CD14-positive monocyte (primary cell): ENCODE measurements around the gene MED13L. TPM values are rescaled to one million over a fixed set of nuclear protein-coding genes. Genes with fewer than 3 reads are reported as not detected.

ENCODE experiments used
- DNase-seq, 3 donors: peaks; one replicate each; pipeline ENCODE4 v3.0.0-alpha.2; 2011 to 2022
- H2AFZ ChIP-seq: 2 replicates; pipeline ENCODE4 v1.6.0; 2012; ENCODE audit warnings: mild to moderate bottlenecking, low read depth, low read length, inconsistent platforms; ENCODE audit not compliant: insufficient read depth, poor library complexity, severe bottlenecking
- H3K27ac ChIP-seq, 2 donors: 1 replicate in 1 of 2; 2 replicates in 1 of 2; pipeline ENCODE4 v1.5.1; 2012 to 2013; ENCODE audit warnings: low read length in 2 of 2, control low read depth in 1 of 2, inconsistent platforms in 1 of 2, low read depth in 1 of 2, mild to moderate bottlenecking in 1 of 2
- H3K27me3 ChIP-seq, 2 donors: one replicate each; pipeline versions ENCODE4 v1.6.0 to v1.6.1; 2011 to 2013; ENCODE audit warnings: low read length in 2 of 2; ENCODE audit not compliant: control insufficient read depth in 2 of 2, insufficient read depth in 2 of 2
- H3K36me3 ChIP-seq, 2 donors: replicated peaks in 1 of 2; 1 replicate in 1 of 2; 2 replicates in 1 of 2; pipeline versions ENCODE4 v1.5.1 to v1.6.1; 2012 to 2013; ENCODE audit warnings: low read length in 2 of 2, control low read depth in 1 of 2, inconsistent platforms in 1 of 2, mild to moderate bottlenecking in 1 of 2; ENCODE audit not compliant: insufficient read depth in 2 of 2, control insufficient read depth in 1 of 2
- H3K4me1 ChIP-seq, 2 donors: 1 replicate in 1 of 2; 2 replicates in 1 of 2; pipeline versions ENCODE4 v1.5.1 to v1.6.1; 2012 to 2013; ENCODE audit warnings: low read length in 2 of 2, control low read depth in 1 of 2, inconsistent platforms in 1 of 2, mild to moderate bottlenecking in 1 of 2, moderate library complexity in 1 of 2; ENCODE audit not compliant: insufficient read depth in 2 of 2, control insufficient read depth in 1 of 2
- H3K4me2 ChIP-seq: replicated peaks from 2 replicates; pipeline ENCODE3; 2012; ENCODE audit warnings: low read length, moderate library complexity, mild to moderate bottlenecking; ENCODE audit not compliant: poor library complexity, severe bottlenecking; ENCODE audit errors: extremely low read depth
- H3K4me3 ChIP-seq, 3 experiments: fragments of 200-600 bp in 1 of 3; sonication (generic) in 1 of 3; replicated peaks in 1 of 3; 1 replicate in 2 of 3; 2 replicates in 1 of 3; pipeline ENCODE4 v1.5.1; 2011 to 2013; ENCODE audit warnings: low read length in 3 of 3, mild to moderate bottlenecking in 3 of 3, control low read depth in 2 of 3, low read depth in 2 of 3, inconsistent platforms in 1 of 3, moderate library complexity in 1 of 3
- H3K79me2 ChIP-seq: 2 replicates; pipeline ENCODE4 v1.6.0; 2012; ENCODE audit warnings: mild to moderate bottlenecking, control low read depth, inconsistent platforms, low read length, moderate library complexity; ENCODE audit not compliant: insufficient read depth
- H3K9ac ChIP-seq: 2 replicates; pipeline ENCODE4 v1.6.0; 2017; ENCODE audit warnings: low read length, mild to moderate bottlenecking; ENCODE audit not compliant: insufficient read depth, poor library complexity, severe bottlenecking
- H3K9me3 ChIP-seq, 2 donors: replicated peaks in 1 of 2; 1 replicate in 1 of 2; 2 replicates in 1 of 2; pipeline versions ENCODE4 v1.5.1 to v1.6.1; 2012 to 2013; ENCODE audit warnings: low read length in 2 of 2, control low read depth in 1 of 2; ENCODE audit not compliant: control insufficient read depth in 1 of 2, insufficient read depth in 1 of 2
- H4K20me1 ChIP-seq: 2 replicates; pipeline ENCODE4 v1.6.0; 2012; ENCODE audit warnings: mild to moderate bottlenecking, low read length, control low read depth, moderate library complexity; ENCODE audit not compliant: insufficient read depth
- H3K27ac Mint-ChIP-seq, 7 donors: one replicate each; pipeline ENCODE4 v1.8.0; 2020; ENCODE audit warnings: mild to moderate bottlenecking in 7 of 7, mixed read lengths in 7 of 7, moderate library complexity in 6 of 7, inconsistent platforms in 2 of 7
- H3K27me3 Mint-ChIP-seq, 3 donors: one replicate each; pipeline ENCODE4 v1.8.0; 2021 to 2022; ENCODE audit warnings: low read depth in 3 of 3, mild to moderate bottlenecking in 3 of 3, mixed read lengths in 3 of 3, moderate library complexity in 3 of 3, inconsistent platforms in 1 of 3
- H3K36me3 Mint-ChIP-seq, 2 donors: one replicate each; pipeline ENCODE4 v1.8.0; 2020; ENCODE audit warnings: mixed read lengths in 2 of 2, inconsistent platforms in 1 of 2, mild to moderate bottlenecking in 1 of 2
- H3K4me1 Mint-ChIP-seq: one replicate; pipeline ENCODE4 v1.8.0; 2020; ENCODE audit warnings: mild to moderate bottlenecking, mixed read lengths
- H3K4me3 Mint-ChIP-seq, 2 donors: one replicate each; pipeline ENCODE4 v1.8.0; 2020; ENCODE audit warnings: mild to moderate bottlenecking in 2 of 2, mixed read lengths in 2 of 2, moderate library complexity in 1 of 2
- H3K9me3 Mint-ChIP-seq, 7 donors: one replicate each; pipeline ENCODE4 v1.8.0; 2020 to 2022; ENCODE audit warnings: mixed read lengths in 7 of 7, mild to moderate bottlenecking in 6 of 7, moderate library complexity in 6 of 7, inconsistent platforms in 2 of 7
- WGBS: methylation state at CpG from one replicate; pipeline ENCODE4 v1.1.5; 2013; ENCODE audit warnings: missing lambda C conversion rate; ENCODE audit not compliant: insufficient coverage; 5-methylcytosine and 5-hydroxymethylcytosine counted together
- intact Hi-C, 2 donors: fragments of 100-400 bp; cut with micrococcal nuclease; formaldehyde crosslinking; loops; one replicate each; pipeline versions ENCODE4 v1.15.0 to v1.15.1; 2023
- polyA plus RNA-seq, 3 donors: library from polyadenylated mRNA; depleted of rRNA in 1 of 3; unstranded in 2 of 3; stranded (reverse) in 1 of 3; fragments of 300-500 nt in 2 of 3; fragments of >200 nt in 1 of 3; fragmentation: Illumina TruSeq in 2 of 3; gene quantifications; 1 replicate in 2 of 3; 2 replicates in 1 of 3; pipeline ENCODE4 v1.2.3, GENCODE V29; 2012 to 2021
- TF ChIP-seq, protein P1 (sequence below): fragments of 200-600 bp; IDR thresholded peaks from one replicate; pipeline ENCODE4 v1.8.0; 2022; ENCODE audit warnings: antibody characterized with exemption, mild to moderate bottlenecking

The MED13L gene
- polyA plus RNA-seq, 3 donors, result 4.4 to 42.0 (median 7.5) TPM

DNA sequence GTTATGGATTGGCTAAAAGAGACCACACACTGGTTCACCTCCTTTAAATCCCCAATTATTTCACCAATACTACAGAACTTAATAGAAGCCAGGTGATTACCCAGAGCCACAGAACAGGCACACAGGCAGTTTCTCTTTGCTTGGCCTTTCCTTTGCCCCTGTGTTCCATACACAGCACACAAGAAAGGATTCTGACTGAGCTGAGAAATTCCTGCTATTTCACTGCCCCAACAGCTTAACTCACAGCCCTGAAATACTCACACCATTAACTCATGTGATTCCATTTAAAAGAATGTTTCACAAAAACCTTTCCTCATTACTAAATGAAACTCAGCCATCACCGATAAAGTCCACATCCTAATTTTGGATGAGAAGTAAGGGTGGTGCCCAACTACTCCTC, 133.6 kb downstream of the MED13L start:
- Histone ChIP-seq H3K36me3 (no peaks in the 10 kb centered on the region), H3K4me1 (peaks cover 26 to 38% of the 10 kb centered on the region in 2 donors), H3K4me2 (peak overlapping the region; percentile 43), H3K9me3 (no peaks in the 10 kb centered on the region), H3K9ac (no peak overlapping the region), H3K27ac (peak overlapping the region in 1 of 2 donors; percentile 54), H4K20me1 (peaks cover 100% of the 10 kb centered on the region), H3K4me3 (peak overlapping the region in 1 of 3 experiments; percentile 33), H2AFZ (no peak overlapping the region), H3K79me2 (peaks cover 100% of the 10 kb centered on the region), H3K27me3 (no peaks in the 10 kb centered on the region)
- TF ChIP-seq, protein P1, sequence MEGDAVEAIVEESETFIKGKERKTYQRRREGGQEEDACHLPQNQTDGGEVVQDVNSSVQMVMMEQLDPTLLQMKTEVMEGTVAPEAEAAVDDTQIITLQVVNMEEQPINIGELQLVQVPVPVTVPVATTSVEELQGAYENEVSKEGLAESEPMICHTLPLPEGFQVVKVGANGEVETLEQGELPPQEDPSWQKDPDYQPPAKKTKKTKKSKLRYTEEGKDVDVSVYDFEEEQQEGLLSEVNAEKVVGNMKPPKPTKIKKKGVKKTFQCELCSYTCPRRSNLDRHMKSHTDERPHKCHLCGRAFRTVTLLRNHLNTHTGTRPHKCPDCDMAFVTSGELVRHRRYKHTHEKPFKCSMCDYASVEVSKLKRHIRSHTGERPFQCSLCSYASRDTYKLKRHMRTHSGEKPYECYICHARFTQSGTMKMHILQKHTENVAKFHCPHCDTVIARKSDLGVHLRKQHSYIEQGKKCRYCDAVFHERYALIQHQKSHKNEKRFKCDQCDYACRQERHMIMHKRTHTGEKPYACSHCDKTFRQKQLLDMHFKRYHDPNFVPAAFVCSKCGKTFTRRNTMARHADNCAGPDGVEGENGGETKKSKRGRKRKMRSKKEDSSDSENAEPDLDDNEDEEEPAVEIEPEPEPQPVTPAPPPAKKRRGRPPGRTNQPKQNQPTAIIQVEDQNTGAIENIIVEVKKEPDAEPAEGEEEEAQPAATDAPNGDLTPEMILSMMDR, result no peak
- intact Hi-C loops, result no loop called here
- H3K27ac Mint-ChIP-seq, result peak overlapping the region; percentile 62 to 89 (median 80)
- peaks cover 47% of the 10 kb centered on the region for H3K4me1 Mint-ChIP-seq
- no CpG with 5 or more reads among the region's 1 CpG for whole genome bisulfite sequencing
- no peaks in the 10 kb centered on the region for H3K27me3 Mint-ChIP-seq
- H3K9me3 Mint-ChIP-seq, result no peaks in the 10 kb centered on the region
- DNase-seq, result peak in 1 of 3 donors; percentile 36
- peak overlapping the region in 1 of 2 donors; percentile 27 for H3K4me3 Mint-ChIP-seq
- peaks cover 2 to 6% of the 10 kb centered on the region in 2 donors for H3K36me3 Mint-ChIP-seq

DNA sequence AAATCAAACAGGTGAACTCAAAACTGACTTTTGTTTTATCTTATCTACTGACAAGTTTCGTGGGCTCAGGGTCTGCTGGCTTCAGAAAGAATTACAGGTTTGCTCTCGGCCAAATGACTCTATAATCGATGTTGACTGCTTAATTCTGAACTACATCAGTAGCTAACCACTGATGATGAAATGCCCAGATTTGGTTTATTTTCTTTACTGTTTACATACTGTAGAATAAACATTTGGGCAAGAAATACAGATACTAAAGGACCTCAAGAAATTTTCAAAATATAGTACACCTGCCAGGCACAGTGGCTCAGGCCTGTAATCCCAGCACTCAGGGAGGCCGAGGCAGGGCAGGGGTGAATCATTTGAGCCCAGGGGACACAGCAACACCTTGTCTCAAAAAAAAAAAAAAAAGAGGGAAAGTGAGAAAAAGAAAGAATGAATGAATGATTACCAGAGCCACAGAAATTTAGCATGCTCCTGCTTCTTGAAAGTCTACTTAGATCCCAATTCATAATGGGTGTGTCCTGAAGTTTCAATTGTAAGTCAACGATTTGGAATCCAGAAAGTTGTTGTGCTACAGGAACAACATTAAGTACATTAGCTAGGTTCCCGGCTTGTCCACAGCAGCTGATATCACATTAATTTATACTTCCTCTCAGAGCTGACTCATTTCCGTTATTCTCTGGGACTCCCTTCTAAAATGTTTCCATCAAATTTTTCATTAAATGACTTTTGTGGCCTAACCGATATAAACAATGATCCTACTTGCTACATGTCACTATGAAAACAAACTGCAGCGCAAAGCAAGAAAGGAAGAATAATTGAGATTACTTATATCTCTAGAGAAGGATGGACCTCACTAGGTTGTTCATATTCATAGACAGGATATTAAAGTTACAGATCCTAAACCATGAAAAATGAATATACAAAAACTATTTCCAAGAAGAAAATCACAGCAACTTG, 134.3 kb downstream of the MED13L start:
- Mint-ChIP-seq H3K9me3 (no peaks in the 10 kb centered on the region), H3K36me3 (peaks cover 3 to 6% of the 10 kb centered on the region in 2 donors), H3K27me3 (no peaks in the 10 kb centered on the region), H3K27ac (peak overlapping the region; percentile 66 to 89 (median 85)), H3K4me3 (peak overlapping the region; percentile 61 to 77), H3K4me1 (peaks cover 49% of the 10 kb centered on the region)
- Histone ChIP-seq H4K20me1 (peaks cover 100% of the 10 kb centered on the region), H3K4me3 (peak overlapping the region in 1 of 3 experiments; percentile 33), H3K4me1 (peaks cover 26 to 38% of the 10 kb centered on the region in 2 donors), H2AFZ (no peak overlapping the region), H3K27me3 (no peaks in the 10 kb centered on the region), H3K9ac (no peak overlapping the region), H3K9me3 (no peaks in the 10 kb centered on the region), H3K4me2 (peak overlapping the region; percentile 43), H3K27ac (peak overlapping the region; percentile 19 to 54), H3K36me3 (no peaks in the 10 kb centered on the region), H3K79me2 (peaks cover 100% of the 10 kb centered on the region)
- intact Hi-C loops, result no loop called here
- peak; percentile 35 to 72 (median 72) for DNase-seq
- TF ChIP-seq, protein P1, result no peak
- WGBS, result 34% methylated on average over 5 of the region's 9 CpGs
